ENCODE data around the gene SRGN.

SRGN gene

DNA sequence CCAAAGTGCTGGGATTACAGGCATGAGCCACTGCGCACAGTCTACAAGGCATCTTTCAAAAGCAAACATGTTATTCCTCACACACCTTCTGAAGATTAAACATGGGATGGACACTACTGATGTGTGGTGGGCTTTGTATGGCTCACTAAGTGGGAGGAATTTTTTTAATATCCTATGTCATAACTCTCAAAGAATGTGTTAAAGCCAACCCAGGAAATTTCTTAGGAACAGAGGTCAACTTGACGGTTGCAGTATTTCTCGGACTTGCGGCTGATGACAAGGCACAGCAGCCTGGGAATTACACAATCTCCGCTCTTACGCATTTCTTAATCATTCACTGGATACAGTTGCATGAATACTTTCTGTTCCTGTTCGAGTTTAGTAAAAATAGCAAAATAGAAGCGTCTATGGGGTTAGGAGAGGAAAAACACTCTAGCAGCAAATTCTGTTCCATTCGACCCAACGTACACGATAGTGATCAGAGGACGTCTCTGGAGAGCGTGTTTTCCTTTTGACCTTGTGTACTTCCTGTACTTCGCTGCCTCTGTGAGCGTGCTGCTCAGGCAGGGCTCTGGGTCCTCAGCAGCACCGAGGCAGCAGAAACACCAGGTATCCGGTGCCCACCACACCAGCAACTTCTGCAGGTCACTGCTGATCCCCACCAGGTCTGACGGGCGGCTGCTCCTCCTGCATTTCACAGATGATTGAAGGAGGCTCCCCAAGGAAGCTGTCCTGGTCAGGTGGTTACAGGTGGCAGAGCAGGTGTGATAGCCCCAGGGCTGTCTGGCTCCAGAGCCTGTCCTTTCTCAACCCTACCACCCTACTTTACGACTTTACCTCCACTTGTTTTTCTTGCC lies 26.4 kb upstream of the SRGN start:
- DNase-seq, result no peak

DNA sequence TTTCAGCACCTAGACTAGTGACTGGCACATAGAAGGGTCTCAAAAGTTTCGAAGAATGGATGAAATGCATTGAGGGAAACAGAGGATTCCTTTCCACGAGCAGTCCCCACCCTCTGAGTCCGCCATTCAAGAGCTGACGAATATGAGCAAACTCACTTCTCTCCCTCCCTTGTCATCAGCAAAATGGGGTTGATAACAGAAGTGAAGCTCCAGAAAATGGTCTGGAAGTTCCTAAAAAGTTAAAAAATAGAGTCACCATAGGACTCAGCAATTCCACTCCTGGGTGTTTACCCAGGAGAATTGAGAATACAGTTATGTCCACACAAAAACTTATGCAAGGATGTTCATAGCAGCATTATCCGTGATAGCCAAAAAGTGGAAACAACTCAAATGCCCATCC lies 25.0 kb upstream of the SRGN start:
- DNase-seq, result no peak

GRCh38 chr10:69064762-69065328 lies 23.1 kb upstream of the SRGN start:
- DNase-seq, result no peak

DNA sequence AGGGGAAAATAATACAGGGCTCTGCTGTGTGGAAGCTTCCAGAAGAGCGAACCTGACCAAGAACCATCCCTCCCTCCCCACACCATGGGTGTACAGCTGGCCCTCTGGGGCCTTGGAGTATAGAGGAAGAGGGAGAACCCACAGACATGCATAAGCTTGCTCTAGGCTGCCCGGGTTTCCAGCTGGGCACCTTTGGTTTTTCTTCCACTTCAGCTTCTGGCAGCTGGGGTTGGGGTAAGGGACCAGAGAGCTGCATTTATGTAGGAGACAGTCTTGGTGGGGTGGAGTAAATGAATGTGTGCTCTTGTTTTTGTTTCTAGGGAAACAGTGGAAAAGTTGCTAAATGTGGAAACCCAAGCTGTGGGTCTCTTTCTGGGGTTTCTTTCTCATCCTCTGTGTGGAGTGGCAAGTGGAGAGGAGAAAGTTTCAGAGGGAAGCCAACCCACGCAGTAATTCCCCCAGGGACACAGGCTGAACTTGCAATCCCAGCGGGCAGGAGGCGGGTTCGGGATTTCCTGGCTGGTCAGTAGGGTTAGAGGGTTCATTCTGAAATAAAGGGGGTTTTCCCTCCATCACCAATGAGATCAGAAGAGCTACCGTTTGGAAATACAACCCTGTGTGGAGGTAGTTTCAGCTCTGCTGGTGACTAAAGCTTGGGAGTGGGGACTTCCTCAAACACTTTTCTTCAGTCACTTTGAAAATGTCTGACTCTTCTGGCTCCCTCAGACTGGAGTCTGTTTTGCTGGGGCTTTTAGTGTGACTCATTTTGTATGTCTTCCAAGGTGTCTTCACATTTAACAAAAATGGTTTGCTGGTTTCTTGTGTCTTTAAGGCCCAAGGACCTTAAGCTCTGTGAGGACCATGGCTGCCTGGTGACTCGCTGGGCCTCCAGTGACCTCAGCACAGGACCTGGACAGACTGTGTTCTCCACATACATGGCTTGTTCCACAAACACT lies 22.2 kb upstream of the SRGN start:
- no peak for DNase-seq

- no peak for DNase-seq
Measured at GRCh38 chr10:69067189-69067588, 20.7 kb upstream of the SRGN start.

DNA sequence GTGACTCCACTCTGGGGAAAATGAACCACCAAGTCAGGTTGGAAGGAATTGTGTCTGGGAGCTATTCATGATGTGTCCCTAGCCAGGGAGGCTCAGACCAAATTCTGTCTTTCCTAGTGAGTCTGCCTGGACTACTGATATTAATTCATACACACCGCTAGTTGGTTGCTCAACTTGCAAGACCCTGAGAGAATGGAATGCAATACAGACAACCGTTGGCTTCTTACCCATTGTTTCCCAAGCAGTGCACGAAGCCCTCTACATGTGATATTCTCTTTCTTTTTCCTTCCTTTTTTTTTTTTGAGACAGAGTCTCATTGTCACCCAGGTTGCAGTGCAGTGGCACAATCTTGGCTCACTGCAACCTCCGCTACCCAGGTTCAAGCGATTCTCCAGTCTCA lies 19.4 kb upstream of the SRGN start:
- no peak for DNase-seq

GRCh38 chr10:69069090-69070042 lies 18.5 kb upstream of the SRGN start:
- DNase-seq, result no peak

DNA sequence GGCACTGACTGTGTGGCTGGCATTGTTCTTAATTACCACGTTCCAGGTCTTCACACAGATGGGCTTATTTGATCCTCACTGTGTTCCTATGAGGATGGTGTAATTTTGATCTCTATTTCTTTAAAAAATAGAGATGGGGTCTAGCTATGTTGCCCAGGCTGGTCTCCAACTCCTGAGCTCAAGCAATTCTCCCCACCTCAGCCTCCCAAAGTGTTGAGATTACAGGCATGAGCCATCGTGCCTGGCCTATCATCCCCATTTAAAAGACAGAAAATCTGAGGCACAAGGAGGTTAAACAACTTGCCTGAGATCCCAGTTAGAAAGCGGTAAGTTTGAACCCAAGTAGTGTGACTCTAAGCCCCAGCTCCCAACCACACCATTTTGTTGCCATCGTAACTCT lies 17.0 kb upstream of the SRGN start:
- DNase-seq, result no peak

DNA sequence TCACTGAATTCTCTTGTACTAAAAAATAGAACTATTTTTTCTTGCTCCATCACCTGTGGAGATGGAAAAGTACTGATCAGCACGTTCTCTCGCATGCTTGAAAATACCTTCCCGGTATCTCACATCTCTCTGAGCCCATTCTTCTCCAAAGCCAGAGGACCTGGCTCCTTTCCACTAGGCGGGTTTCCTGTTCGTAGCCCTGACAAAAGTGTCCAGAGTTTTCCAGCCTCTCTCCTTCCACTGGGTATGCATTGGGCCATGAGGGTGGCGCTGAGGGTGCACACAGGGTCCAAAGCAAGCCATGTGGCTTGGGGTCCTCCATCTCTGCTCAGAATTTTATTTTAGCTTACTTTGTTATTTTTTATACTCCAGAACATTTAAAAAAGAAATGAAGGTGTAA lies 16.3 kb upstream of the SRGN start:
- DNase-seq, result no peak

DNA sequence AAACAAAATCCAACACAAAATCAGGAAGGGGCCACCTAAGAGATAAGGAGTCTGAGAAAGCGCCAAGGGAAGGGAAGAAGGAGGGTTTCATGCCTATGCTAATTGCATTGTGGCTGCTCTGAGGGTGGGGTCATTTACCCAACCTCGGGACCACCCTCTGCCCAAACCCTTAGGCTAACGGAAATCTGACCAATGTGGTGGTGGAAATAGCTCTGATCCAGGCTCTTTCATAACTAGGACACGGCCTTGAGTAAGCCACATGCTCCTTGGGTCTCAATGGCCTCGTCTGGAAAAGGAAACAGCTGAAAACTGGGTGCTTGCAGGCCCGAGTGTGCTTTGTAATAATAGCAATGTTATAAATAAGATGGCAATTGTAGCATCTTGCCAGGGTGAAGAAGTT lies 14.9 kb upstream of the SRGN start:
- DNase-seq, result no peak

DNA sequence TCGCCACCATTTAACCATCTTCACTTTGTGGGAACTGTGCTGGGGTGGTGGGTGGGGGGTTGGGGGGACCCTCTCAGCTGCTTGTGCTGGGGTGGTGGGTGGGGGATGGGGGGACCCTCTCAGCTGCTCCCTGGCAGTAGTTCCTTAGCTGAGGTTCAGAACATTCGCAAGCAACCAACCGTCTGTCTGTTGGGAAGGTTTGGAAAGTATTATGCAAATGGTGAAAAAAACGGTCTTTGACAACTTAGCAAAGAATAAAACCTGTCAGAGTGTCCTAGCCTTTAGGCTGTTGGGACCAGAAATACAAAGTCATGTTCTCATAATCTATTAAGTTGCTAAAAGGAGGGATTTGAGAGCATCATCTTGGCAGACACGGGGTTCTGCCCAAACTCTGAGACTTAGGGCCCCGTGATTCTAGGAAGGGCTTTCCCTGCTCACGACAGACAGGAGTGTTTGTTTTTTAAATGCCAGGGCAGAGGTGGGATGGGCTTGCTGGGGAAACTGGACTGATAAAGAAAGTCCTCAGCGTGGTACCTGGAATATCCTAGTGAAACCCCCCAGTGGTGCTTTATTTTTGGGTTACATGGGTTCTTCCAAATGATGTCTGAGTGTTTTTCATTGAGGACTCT lies 14.1 kb upstream of the SRGN start:
- DNase-seq, result no peak

GRCh38 chr10:69074532-69074931 lies 13.4 kb upstream of the SRGN start:
- DNase-seq, result no peak

DNA sequence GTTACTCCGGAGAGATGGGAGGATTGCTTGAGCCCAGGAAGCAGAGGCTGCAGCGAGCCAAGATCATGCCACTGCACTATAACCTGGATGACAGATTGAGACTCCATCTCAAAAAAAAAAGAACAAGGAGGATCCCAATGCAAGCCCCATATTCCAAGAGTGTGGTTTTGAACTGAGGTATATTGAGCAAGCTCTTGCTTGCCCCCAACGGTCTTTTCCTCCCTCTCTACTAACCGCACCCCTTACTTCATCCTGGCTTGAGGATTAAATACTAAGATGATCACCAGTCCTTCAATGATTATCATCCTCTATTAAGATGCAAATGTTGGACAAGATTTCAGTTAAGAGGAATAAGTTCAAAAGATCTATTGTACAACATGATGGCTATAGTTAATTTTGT lies 12.5 kb upstream of the SRGN start:
- DNase-seq, result no peak

DNA sequence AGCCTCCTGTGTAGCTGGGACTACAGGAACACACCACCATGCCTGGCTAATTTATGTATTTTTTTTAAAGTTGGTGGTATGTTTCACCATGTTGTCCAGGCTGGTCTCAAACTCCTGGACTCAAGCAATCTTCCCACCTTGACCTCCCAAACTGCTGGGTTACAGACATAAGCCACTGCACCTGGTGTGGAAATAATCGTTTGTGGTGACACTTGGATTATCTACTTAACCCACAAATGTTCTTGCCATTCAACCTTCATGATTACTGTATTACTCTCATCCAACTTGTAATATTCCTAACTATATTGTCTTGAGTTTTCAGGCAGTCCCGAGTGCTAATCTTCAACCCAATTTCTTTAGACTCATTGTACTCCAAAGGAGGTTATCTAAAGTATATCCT lies 9.6 kb upstream of the SRGN start:
- DNase-seq, result no peak

DNA sequence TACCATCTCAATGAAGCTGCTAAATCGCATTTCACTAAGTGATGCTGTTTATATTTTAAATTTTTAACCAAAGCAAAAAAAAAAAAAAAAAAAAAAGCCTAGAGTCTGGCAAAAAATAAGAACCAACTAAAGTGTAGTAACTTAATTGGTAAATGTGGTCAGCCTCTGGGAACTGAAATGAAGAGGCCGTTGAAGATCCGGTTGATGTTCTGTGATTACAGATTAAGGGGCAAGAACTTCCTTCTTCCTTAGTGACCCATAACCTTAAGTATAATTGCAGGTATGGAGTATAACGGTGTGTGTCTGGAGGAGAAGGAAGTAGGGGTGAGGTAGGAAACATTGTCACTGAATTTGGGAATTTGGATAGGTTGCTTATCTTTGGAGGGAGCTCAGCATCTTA lies 7.7 kb upstream of the SRGN start:
- DNase-seq, result no peak

DNA sequence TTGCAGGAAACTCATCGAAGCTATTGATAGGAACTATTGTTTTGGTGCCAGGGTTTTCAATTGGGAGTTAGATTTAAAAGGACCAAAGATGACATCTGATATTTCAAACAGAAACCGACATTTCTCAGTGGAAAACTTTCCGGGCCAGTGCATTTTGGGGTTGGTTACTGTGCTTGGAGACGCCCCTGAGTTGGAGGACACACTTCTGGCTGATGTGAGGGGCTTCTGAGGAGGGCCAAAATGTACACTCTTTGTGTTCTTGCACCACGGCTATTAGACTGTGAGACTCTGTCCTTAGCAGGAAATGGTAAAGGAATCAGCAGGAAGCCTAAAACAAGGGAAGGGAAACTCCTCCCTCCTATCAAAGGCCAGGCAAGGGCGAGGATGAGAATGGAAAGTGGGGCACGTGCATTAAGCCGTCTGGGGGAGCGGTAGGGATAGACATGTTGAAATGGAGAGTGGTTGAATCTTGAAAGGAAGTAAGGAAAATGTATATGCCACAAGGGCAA lies 1.8 kb upstream of the SRGN start:
- no peak for DNase-seq

DNA sequence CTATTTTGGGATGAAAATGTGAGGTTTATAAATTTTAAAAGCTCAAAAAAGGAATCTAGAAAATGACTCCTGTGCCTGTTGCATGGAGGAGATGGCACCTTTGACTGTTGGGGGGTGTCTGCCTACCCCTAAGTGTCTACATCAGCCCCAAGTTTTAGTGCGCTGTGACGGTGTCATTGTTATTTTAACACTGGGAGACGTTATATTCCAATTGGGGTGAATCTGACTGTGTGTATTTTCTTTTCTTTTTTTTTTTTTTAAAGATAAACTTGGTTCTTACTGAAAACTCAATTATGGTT lies 517 bp downstream of the SRGN start:
- DNase-seq, result no peak

- DNase-seq, result no peak
Measured at GRCh38 chr10:69088801-69089501, 1.0 kb downstream of the SRGN start.

- no peak for DNase-seq
Measured at GRCh38 chr10:69089638-69090599, 2.0 kb downstream of the SRGN start.

GRCh38 chr10:69090685-69091084 lies 2.8 kb downstream of the SRGN start:
- no peak for DNase-seq

Measured in NCI-H1930 (cell line).